ENCODE measurements around the gene ZNHIT2. TPM values are rescaled to one million over a fixed set of nuclear protein-coding genes. Genes with fewer than 3 reads are reported as not detected.

The ZNHIT2 gene
- total and polyA plus RNA-seq, 10 of the 15 experiments (the other 5 are each of a cell fraction or from before 2014, with no cell fraction given) = 0.24 to 20.4 (median 15.5) TPM; not detected in 1

DNA sequence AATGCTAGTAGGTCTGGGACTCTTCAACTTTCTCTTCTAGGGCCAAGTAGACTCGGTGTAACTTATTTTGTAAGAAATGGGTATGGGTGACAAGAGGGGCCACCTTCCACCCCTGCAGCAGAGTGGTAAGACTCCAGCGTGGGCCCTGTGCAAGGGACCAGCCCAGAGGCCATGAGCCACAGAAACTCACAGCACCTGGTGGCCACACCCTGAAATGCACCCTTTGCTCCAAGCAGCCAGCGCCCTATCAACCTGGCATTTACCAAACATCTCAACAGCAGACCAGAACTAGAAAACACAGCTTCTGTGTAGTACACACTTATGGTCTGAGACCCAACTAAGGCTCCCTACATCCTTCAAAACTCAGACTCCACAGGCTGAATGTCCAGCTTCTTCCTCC is 39.4 kb downstream of the ZNHIT2 start (continued):
- no peak for TF ChIP-seq NFIC (IDR thresholded peaks at IDR 0.05; ENCODE audit: low read depth, low read length)
- TF ChIP-seq MEF2A (IDR thresholded peaks at IDR 0.05; ENCODE audit: insufficient read depth, low read depth, low read length) = no peak
- TF ChIP-seq PAX5 (IDR thresholded peaks at IDR 0.05; ENCODE audit: borderline replicate concordance, low read depth, low read length) = no peak
- no peak for TF ChIP-seq NFYB (IDR thresholded peaks at IDR 0.05; ENCODE audit: insufficient read depth, low read depth, low read length)
- no peak for TF ChIP-seq ZZZ3 (IDR thresholded peaks at IDR 0.05; ENCODE audit: control insufficient read depth, insufficient read length, low read depth)
- no peak for TF ChIP-seq FOXM1 (IDR thresholded peaks at IDR 0.05; ENCODE audit: low read depth, low read length)
- TF ChIP-seq IRF4 (IDR thresholded peaks at IDR 0.05; ENCODE audit: low read depth, low read length) = no peak; the same call in 1 of the 2 replicates
- TF ChIP-seq, protein P1, sequence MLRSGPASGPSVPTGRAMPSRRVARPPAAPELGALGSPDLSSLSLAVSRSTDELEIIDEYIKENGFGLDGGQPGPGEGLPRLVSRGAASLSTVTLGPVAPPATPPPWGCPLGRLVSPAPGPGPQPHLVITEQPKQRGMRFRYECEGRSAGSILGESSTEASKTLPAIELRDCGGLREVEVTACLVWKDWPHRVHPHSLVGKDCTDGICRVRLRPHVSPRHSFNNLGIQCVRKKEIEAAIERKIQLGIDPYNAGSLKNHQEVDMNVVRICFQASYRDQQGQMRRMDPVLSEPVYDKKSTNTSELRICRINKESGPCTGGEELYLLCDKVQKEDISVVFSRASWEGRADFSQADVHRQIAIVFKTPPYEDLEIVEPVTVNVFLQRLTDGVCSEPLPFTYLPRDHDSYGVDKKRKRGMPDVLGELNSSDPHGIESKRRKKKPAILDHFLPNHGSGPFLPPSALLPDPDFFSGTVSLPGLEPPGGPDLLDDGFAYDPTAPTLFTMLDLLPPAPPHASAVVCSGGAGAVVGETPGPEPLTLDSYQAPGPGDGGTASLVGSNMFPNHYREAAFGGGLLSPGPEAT (IDR thresholded peaks at IDR 0.05; ENCODE audit: low read depth) = 0 out of 2 replicates have a peak, but pooled peaks have one; percentile 16
- TF ChIP-seq, protein P2, sequence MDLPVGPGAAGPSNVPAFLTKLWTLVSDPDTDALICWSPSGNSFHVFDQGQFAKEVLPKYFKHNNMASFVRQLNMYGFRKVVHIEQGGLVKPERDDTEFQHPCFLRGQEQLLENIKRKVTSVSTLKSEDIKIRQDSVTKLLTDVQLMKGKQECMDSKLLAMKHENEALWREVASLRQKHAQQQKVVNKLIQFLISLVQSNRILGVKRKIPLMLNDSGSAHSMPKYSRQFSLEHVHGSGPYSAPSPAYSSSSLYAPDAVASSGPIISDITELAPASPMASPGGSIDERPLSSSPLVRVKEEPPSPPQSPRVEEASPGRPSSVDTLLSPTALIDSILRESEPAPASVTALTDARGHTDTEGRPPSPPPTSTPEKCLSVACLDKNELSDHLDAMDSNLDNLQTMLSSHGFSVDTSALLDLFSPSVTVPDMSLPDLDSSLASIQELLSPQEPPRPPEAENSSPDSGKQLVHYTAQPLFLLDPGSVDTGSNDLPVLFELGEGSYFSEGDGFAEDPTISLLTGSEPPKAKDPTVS (IDR thresholded peaks at IDR 0.05; ENCODE audit: low read depth, low read length) = no peak
- TF ChIP-seq POLR2A (IDR thresholded peaks at IDR 0.05; ENCODE audit: low read depth, low read length) = peak; percentile 44; the same call in 1 of the 2 replicates
- no peak for TF ChIP-seq EP300 (IDR thresholded peaks at IDR 0.05; ENCODE audit: borderline replicate concordance in 1 of 2, control insufficient read depth in 1 of 2, low read depth in 2 of 2, low read length in 2 of 2)
- TF ChIP-seq CREM (IDR thresholded peaks at IDR 0.05; ENCODE audit: low read depth) = no peak
- TF ChIP-seq, protein P3, sequence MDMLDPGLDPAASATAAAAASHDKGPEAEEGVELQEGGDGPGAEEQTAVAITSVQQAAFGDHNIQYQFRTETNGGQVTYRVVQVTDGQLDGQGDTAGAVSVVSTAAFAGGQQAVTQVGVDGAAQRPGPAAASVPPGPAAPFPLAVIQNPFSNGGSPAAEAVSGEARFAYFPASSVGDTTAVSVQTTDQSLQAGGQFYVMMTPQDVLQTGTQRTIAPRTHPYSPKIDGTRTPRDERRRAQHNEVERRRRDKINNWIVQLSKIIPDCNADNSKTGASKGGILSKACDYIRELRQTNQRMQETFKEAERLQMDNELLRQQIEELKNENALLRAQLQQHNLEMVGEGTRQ (IDR thresholded peaks at IDR 0.05; ENCODE audit: borderline replicate concordance, low read depth, low read length) = no peak
- no peak for TF ChIP-seq RAD51 (IDR thresholded peaks at IDR 0.05)
- no peak for TF ChIP-seq ESRRA (IDR thresholded peaks at IDR 0.05; ENCODE audit: low read length)
- TF ChIP-seq, protein P4, sequence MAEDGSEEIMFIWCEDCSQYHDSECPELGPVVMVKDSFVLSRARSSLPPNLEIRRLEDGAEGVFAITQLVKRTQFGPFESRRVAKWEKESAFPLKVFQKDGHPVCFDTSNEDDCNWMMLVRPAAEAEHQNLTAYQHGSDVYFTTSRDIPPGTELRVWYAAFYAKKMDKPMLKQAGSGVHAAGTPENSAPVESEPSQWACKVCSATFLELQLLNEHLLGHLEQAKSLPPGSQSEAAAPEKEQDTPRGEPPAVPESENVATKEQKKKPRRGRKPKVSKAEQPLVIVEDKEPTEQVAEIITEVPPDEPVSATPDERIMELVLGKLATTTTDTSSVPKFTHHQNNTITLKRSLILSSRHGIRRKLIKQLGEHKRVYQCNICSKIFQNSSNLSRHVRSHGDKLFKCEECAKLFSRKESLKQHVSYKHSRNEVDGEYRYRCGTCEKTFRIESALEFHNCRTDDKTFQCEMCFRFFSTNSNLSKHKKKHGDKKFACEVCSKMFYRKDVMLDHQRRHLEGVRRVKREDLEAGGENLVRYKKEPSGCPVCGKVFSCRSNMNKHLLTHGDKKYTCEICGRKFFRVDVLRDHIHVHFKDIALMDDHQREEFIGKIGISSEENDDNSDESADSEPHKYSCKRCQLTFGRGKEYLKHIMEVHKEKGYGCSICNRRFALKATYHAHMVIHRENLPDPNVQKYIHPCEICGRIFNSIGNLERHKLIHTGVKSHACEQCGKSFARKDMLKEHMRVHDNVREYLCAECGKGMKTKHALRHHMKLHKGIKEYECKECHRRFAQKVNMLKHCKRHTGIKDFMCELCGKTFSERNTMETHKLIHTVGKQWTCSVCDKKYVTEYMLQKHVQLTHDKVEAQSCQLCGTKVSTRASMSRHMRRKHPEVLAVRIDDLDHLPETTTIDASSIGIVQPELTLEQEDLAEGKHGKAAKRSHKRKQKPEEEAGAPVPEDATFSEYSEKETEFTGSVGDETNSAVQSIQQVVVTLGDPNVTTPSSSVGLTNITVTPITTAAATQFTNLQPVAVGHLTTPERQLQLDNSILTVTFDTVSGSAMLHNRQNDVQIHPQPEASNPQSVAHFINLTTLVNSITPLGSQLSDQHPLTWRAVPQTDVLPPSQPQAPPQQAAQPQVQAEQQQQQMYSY (CRISPR knock-in tag; IDR thresholded peaks at IDR 0.05) = no peak
- TF ChIP-seq SMAD1 (IDR thresholded peaks at IDR 0.05; ENCODE audit: low read depth, partially characterized antibody) = no peak
- TF ChIP-seq KAT2A (conservative IDR thresholded peaks at IDR 0.05; ENCODE audit: control insufficient read depth, low read depth, low read length) = no peak
- TF ChIP-seq SRF (IDR thresholded peaks at IDR 0.05; ENCODE audit: low read depth in 2 of 2, low read length in 2 of 2) = no peak
- no peak for TF ChIP-seq GABPA (IDR thresholded peaks at IDR 0.05; ENCODE audit: low read depth)
- no peak for TF ChIP-seq RCOR1 (conservative IDR thresholded peaks at IDR 0.05; ENCODE audit: low read depth, low read length)
- no peak for TF ChIP-seq CBX5 (IDR thresholded peaks at IDR 0.05; ENCODE audit: low read depth)
- no peak for TF ChIP-seq HDAC6 (IDR thresholded peaks at IDR 0.05; ENCODE audit: unreplicated experiment)

Measured in GM12878 (cell line).